Adipocyte (in vitro differentiated cells): ENCODE results near the gene HTR1D.
"Not testable (repeated sequence)": the region's sequence is repeated elsewhere in the genome, so short reads cannot be mapped to it uniquely, and the experiment has no call there.

Experiments used
- DNase-seq: peaks from one replicate; pipeline ENCODE4 v3.0.0-alpha.2; 2015; ENCODE audit warnings: low read depth
- H3K27me3 ChIP-seq: replicated peaks from 2 replicates; pipeline ENCODE4 v1.7.0; 2013; ENCODE audit warnings: mild to moderate bottlenecking, low read length, moderate library complexity; ENCODE audit not compliant: control insufficient read depth, insufficient read depth
- H3K36me3 ChIP-seq: 2 replicates; pipeline ENCODE4 v1.7.0; 2013; ENCODE audit warnings: low read length, mild to moderate bottlenecking, moderate library complexity; ENCODE audit not compliant: control insufficient read depth, insufficient read depth, severe bottlenecking
- H3K4me1 ChIP-seq: 2 replicates; pipeline ENCODE4 v1.7.0; 2013; ENCODE audit warnings: mild to moderate bottlenecking, low read length, moderate library complexity; ENCODE audit not compliant: control insufficient read depth, insufficient read depth
- H3K4me3 ChIP-seq: 2 replicates; pipeline ENCODE4 v1.7.0; 2013; ENCODE audit warnings: mild to moderate bottlenecking, low read length, moderate library complexity
- H3K9ac ChIP-seq: 2 replicates; pipeline ENCODE4 v1.7.0; 2013; ENCODE audit warnings: mild to moderate bottlenecking, low read length, moderate library complexity
- H3K9me3 ChIP-seq: 2 replicates; pipeline ENCODE4 v1.7.0; 2013; ENCODE audit warnings: mild to moderate bottlenecking, low read length, moderate library complexity; ENCODE audit not compliant: control insufficient read depth

Gene HTR1D

GRCh38 chr1:23217421-23218115 lies at the start of gene HTR1D:
TSS of gene HTR1D (minus strand) at chr1:23217502. CDS start at chr1:23194219, 23,283 bp downstream.
- peak; percentile 44 for DNase-seq
- no peaks in the 10 kb centered on the region for H3K9me3 ChIP-seq
- peaks cover 59% of the 10 kb centered on the region for H3K27me3 ChIP-seq
- no peak within 1 kb of the TSS for H3K4me3 ChIP-seq
- no peaks in the 10 kb centered on the region for H3K4me1 ChIP-seq
- no peaks in the 10 kb centered on the region for H3K36me3 ChIP-seq
- H3K9ac ChIP-seq = no peak within 1 kb of the TSS

GRCh38 chr1:23263380-23263887 lies 46.1 kb upstream of the HTR1D start:
- Histone ChIP-seq H3K36me3 (no peaks in the 10 kb centered on the region), H3K9me3 (no peaks in the 10 kb centered on the region), H3K27me3 (no peaks in the 10 kb centered on the region), H3K4me1 (no peaks in the 10 kb centered on the region), H3K4me3 (no peak overlapping the region), H3K9ac (no peak overlapping the region)
- no peak for DNase-seq

GRCh38 chr1:23258082-23258481 lies 40.8 kb upstream of the HTR1D start:
- not testable (repeated sequence) for DNase-seq, H3K4me3 ChIP-seq, H3K36me3 ChIP-seq

GRCh38 chr1:23257371-23257770 lies 40.1 kb upstream of the HTR1D start:
- not testable (repeated sequence) for H3K9me3 ChIP-seq, H3K4me1 ChIP-seq, H3K9ac ChIP-seq, DNase-seq, H3K27me3 ChIP-seq, H3K4me3 ChIP-seq, H3K36me3 ChIP-seq

More at GRCh38 chr1:23258082-23258481, 40.8 kb upstream of the HTR1D start:
- not testable (repeated sequence) for H3K9ac ChIP-seq, H3K27me3 ChIP-seq, H3K4me1 ChIP-seq, H3K9me3 ChIP-seq

- Histone ChIP-seq H3K4me3 (no peak overlapping the region), H3K36me3 (no peaks in the 10 kb centered on the region)
Measured at GRCh38 chr1:23254584-23254983, 37.3 kb upstream of the HTR1D start.

GRCh38 chr1:23251812-23252211 lies 34.5 kb upstream of the HTR1D start:
- no peak for DNase-seq
- no peaks in the 10 kb centered on the region for H3K36me3 ChIP-seq
- H3K27me3 ChIP-seq = peaks cover 8% of the 10 kb centered on the region
- no peak overlapping the region for H3K4me3 ChIP-seq
- no peak overlapping the region for H3K9ac ChIP-seq
- H3K9me3 ChIP-seq = no peaks in the 10 kb centered on the region
- no peaks in the 10 kb centered on the region for H3K4me1 ChIP-seq

More at GRCh38 chr1:23254584-23254983, 37.3 kb upstream of the HTR1D start:
- Histone ChIP-seq H3K27me3 (peaks cover 6% of the 10 kb centered on the region), H3K9me3 (no peaks in the 10 kb centered on the region), H3K9ac (no peak overlapping the region), H3K4me1 (no peaks in the 10 kb centered on the region)
- no peak for DNase-seq

- H3K4me1 ChIP-seq = no peaks in the 10 kb centered on the region
- H3K9me3 ChIP-seq = no peaks in the 10 kb centered on the region
- no peaks in the 10 kb centered on the region for H3K36me3 ChIP-seq
- no peak overlapping the region for H3K9ac ChIP-seq
- peak; percentile 42 for DNase-seq
- peaks cover 8% of the 10 kb centered on the region for H3K27me3 ChIP-seq
- no peak overlapping the region for H3K4me3 ChIP-seq
Measured at GRCh38 chr1:23249787-23250454, 32.6 kb upstream of the HTR1D start.

- Histone ChIP-seq H3K9me3 (no peaks in the 10 kb centered on the region), H3K4me1 (no peaks in the 10 kb centered on the region), H3K27me3 (peaks cover 6% of the 10 kb centered on the region), H3K36me3 (no peaks in the 10 kb centered on the region), H3K9ac (no peak overlapping the region), H3K4me3 (no peak overlapping the region)
- DNase-seq = no peak
Measured at GRCh38 chr1:23247276-23247675, 30.0 kb upstream of the HTR1D start.

GRCh38 chr1:23246274-23246673 lies 29.0 kb upstream of the HTR1D start:
- Histone ChIP-seq H3K9ac (no peak overlapping the region), H3K27me3 (peaks cover 6% of the 10 kb centered on the region), H3K4me3 (no peak overlapping the region), H3K36me3 (no peaks in the 10 kb centered on the region), H3K9me3 (no peaks in the 10 kb centered on the region), H3K4me1 (no peaks in the 10 kb centered on the region)
- no peak for DNase-seq

GRCh38 chr1:23244256-23244761 lies 27.0 kb upstream of the HTR1D start:
- Histone ChIP-seq H3K4me3 (no peak overlapping the region), H3K4me1 (no peaks in the 10 kb centered on the region), H3K36me3 (no peaks in the 10 kb centered on the region), H3K27me3 (no peaks in the 10 kb centered on the region), H3K9me3 (no peaks in the 10 kb centered on the region), H3K9ac (no peak overlapping the region)
- DNase-seq = no peak

GRCh38 chr1:23242414-23242813 lies 25.1 kb upstream of the HTR1D start:
- H3K9me3 ChIP-seq = no peaks in the 10 kb centered on the region
- H3K9ac ChIP-seq = no peak overlapping the region
- no peaks in the 10 kb centered on the region for H3K36me3 ChIP-seq
- no peak for DNase-seq
- no peaks in the 10 kb centered on the region for H3K27me3 ChIP-seq
- no peaks in the 10 kb centered on the region for H3K4me1 ChIP-seq
- no peak overlapping the region for H3K4me3 ChIP-seq
